HG02798 (cell line): Measurements from ENCODE around the gene LCOR.

Experiments
- ATAC-seq: cut with Tn5 transposase; IDR thresholded peaks from one replicate; pipeline ENCODE4 v1.9.1; 2021; ENCODE audit warnings: mild to moderate bottlenecking; ENCODE audit not compliant: unreplicated experiment, poor library complexity

LCOR gene

GRCh38 chr10:97043563-97043855 lies 211.4 kb downstream of the LCOR start:
- ATAC-seq: no peak
